H9 (cell line): ENCODE data around the gene LRRC53. TPM values are rescaled to one million over a fixed set of nuclear protein-coding genes. Genes with fewer than 3 reads are reported as not detected.

ENCODE experiments used
- DNase-seq: peaks from one replicate; pipeline ENCODE4 v3.0.0-alpha.2; 2017
- H2AFZ ChIP-seq: one replicate; pipeline ENCODE4 v1.6.1; 2013; ENCODE audit warnings: mild to moderate bottlenecking, low read length, control low read depth, moderate library complexity
- H2AK5ac ChIP-seq: 2 replicates; pipeline ENCODE4 v1.6.1; 2013; ENCODE audit warnings: low read length, control low read depth, mixed read lengths; ENCODE audit not compliant: insufficient read length
- H2BK120ac ChIP-seq: one replicate; pipeline ENCODE4 v1.6.1; 2013; ENCODE audit warnings: low read depth, mild to moderate bottlenecking, low read length, control low read depth, inconsistent platforms; ENCODE audit not compliant: poor library complexity, severe bottlenecking
- H2BK12ac ChIP-seq: 2 replicates; pipeline ENCODE4 v1.6.1; 2013; ENCODE audit warnings: low read length, control low read depth, mixed read lengths, low read depth; ENCODE audit not compliant: insufficient read length
- H2BK15ac ChIP-seq: 2 replicates; pipeline ENCODE4 v1.6.1; 2013; ENCODE audit warnings: low read depth, low read length, control low read depth
- H2BK20ac ChIP-seq: one replicate; pipeline ENCODE4 v1.6.1; 2013; ENCODE audit warnings: low read depth, mild to moderate bottlenecking, low read length, control low read depth, inconsistent platforms; ENCODE audit not compliant: poor library complexity, severe bottlenecking
- H2BK5ac ChIP-seq: 2 replicates; pipeline ENCODE4 v1.6.1; 2013; ENCODE audit warnings: low read length, control low read depth, mixed read lengths; ENCODE audit not compliant: insufficient read length
- H3K14ac ChIP-seq: 2 replicates; pipeline ENCODE4 v1.6.1; 2013; ENCODE audit warnings: low read length, control low read depth; ENCODE audit not compliant: insufficient read depth
- H3K18ac ChIP-seq: 2 replicates; pipeline ENCODE4 v1.6.1; 2013; ENCODE audit warnings: low read depth, mild to moderate bottlenecking, mixed read lengths, low read length, control low read depth; ENCODE audit not compliant: insufficient read length
- H3K23ac ChIP-seq: 2 replicates; pipeline ENCODE4 v1.6.1; 2013; ENCODE audit warnings: low read length, control low read depth, mixed read lengths, low read depth; ENCODE audit not compliant: insufficient read length
- H3K23me2 ChIP-seq: 2 replicates; pipeline ENCODE4 v1.6.1; 2013; ENCODE audit warnings: low read depth, mild to moderate bottlenecking, mixed read lengths, low read length, control low read depth; ENCODE audit not compliant: insufficient read length, poor library complexity, severe bottlenecking
- H3K27ac ChIP-seq: 2 replicates; pipeline ENCODE4 v1.5.1; 2013; ENCODE audit warnings: low read length, control low read depth, mixed read lengths, low read depth; ENCODE audit not compliant: insufficient read length
- H3K27me3 ChIP-seq: 2 replicates; pipeline ENCODE4 v1.6.1; 2013; ENCODE audit warnings: low read length, control low read depth, inconsistent platforms; ENCODE audit not compliant: insufficient read depth
- H3K4ac ChIP-seq: 2 replicates; pipeline ENCODE4 v1.6.1; 2013; ENCODE audit warnings: low read depth, mild to moderate bottlenecking, control low read depth, inconsistent platforms, low read length, moderate library complexity
- H3K4me1 ChIP-seq: 2 replicates; pipeline ENCODE4 v1.6.1; 2013; ENCODE audit warnings: low read length, control low read depth, inconsistent platforms; ENCODE audit not compliant: insufficient read depth
- H3K4me2 ChIP-seq: 2 replicates; pipeline ENCODE4 v1.6.1; 2013; ENCODE audit warnings: low read length, control low read depth, mixed read lengths; ENCODE audit not compliant: insufficient read length, insufficient read depth
- H3K56ac ChIP-seq: 2 replicates; pipeline ENCODE4 v1.6.1; 2013; ENCODE audit warnings: low read depth, mild to moderate bottlenecking, mixed read lengths, low read length, control low read depth; ENCODE audit not compliant: insufficient read length
- H3K79me1 ChIP-seq: 2 replicates; pipeline ENCODE4 v1.6.1; 2013; ENCODE audit warnings: low read depth, mild to moderate bottlenecking, moderate library complexity, low read length, control low read depth, inconsistent platforms; ENCODE audit not compliant: insufficient read depth, poor library complexity, severe bottlenecking
- H3K79me2 ChIP-seq: 2 replicates; pipeline ENCODE4 v1.6.1; 2013; ENCODE audit warnings: low read length, control low read depth, inconsistent platforms; ENCODE audit not compliant: insufficient read depth
- H3K9ac ChIP-seq: 2 replicates; pipeline ENCODE4 v1.6.1; 2013; ENCODE audit warnings: low read length, control low read depth, mixed read lengths; ENCODE audit not compliant: insufficient read length; ENCODE audit errors: extremely low read depth
- H3K9me3 ChIP-seq: one replicate; pipeline ENCODE4 v1.6.1; 2013; ENCODE audit warnings: low read depth, low read length, inconsistent platforms; ENCODE audit not compliant: control insufficient read depth
- H3T11ph ChIP-seq: one replicate; pipeline ENCODE4 v1.6.1; 2013; ENCODE audit warnings: mild to moderate bottlenecking, low read length, control low read depth, inconsistent platforms
- H4K20me1 ChIP-seq: one replicate; pipeline ENCODE4 v1.6.1; 2013; ENCODE audit not compliant: control insufficient read depth, insufficient read length, insufficient read depth
- H4K5ac ChIP-seq: 2 replicates; pipeline ENCODE4 v1.6.1; 2013; ENCODE audit warnings: low read depth, mild to moderate bottlenecking, mixed read lengths, low read length, control low read depth; ENCODE audit not compliant: insufficient read length
- H4K8ac ChIP-seq: replicated peaks from 2 replicates; pipeline ENCODE4 v1.6.1; 2013; ENCODE audit warnings: low read length, control low read depth, mixed read lengths, low read depth; ENCODE audit not compliant: insufficient read length
- H4K91ac ChIP-seq: 2 replicates; pipeline ENCODE4 v1.6.1; 2013; ENCODE audit warnings: low read depth, mild to moderate bottlenecking, moderate library complexity, mixed read lengths, low read length, control low read depth; ENCODE audit not compliant: insufficient read length
- H3K27ac Mint-ChIP-seq, 3 experiments: 2 replicates in 2 of 3; 3 replicates in 1 of 3; pipeline ENCODE4 v1.8.0; 2020 to 2021; ENCODE audit warnings: mixed read lengths in 3 of 3, mild to moderate bottlenecking in 1 of 3, moderate library complexity in 1 of 3
- H3K27me3 Mint-ChIP-seq: 2 replicates; pipeline ENCODE4 v1.8.0; 2021; ENCODE audit warnings: low read depth, mild to moderate bottlenecking, moderate library complexity, mixed read lengths
- H3K36me3 Mint-ChIP-seq, 3 experiments: 2 replicates in 2 of 3; 3 replicates in 1 of 3; pipeline ENCODE4 v1.8.0; 2020 to 2021; ENCODE audit warnings: low read depth in 3 of 3, mixed read lengths in 3 of 3; ENCODE audit not compliant: insufficient read depth in 1 of 3
- H3K4me1 Mint-ChIP-seq, 2 experiments: 2 replicates each; pipeline ENCODE4 v1.8.0; 2020; ENCODE audit warnings: mixed read lengths in 2 of 2
- H3K4me3 Mint-ChIP-seq, 2 experiments: 2 replicates in 1 of 2; 3 replicates in 1 of 2; pipeline ENCODE4 v1.8.0; 2020 to 2021; ENCODE audit warnings: mild to moderate bottlenecking in 2 of 2, mixed read lengths in 2 of 2, moderate library complexity in 1 of 2
- H3K9me3 Mint-ChIP-seq, 2 experiments: 2 replicates in 1 of 2; 3 replicates in 1 of 2; pipeline ENCODE4 v1.8.0; 2020; ENCODE audit warnings: mild to moderate bottlenecking in 2 of 2, mixed read lengths in 2 of 2, moderate library complexity in 1 of 2
- CTCF ChIP-seq: fragments of 200-600 bp; sonication (generic); conservative IDR thresholded peaks from 3 replicates; pipeline ENCODE4 v1.8.0; 2021; ENCODE audit warnings: antibody characterized with exemption, mild to moderate bottlenecking
- WGBS: extraction: QIAGEN DNeasy Blood & Tissue Kit; methylation state at CpG from one replicate; pipeline ENCODE4 v1.1.7; 2013; ENCODE audit warnings: missing lambda C conversion rate, low lambda C conversion rate, mixed read lengths; ENCODE audit not compliant: insufficient read length; ENCODE audit errors: extremely low coverage; 5-methylcytosine and 5-hydroxymethylcytosine counted together
- total RNA-seq: library from RNA; stranded (reverse); gene quantifications from 2 replicates; pipeline ENCODE4 v1.2.1, GENCODE V29; 2021

Gene LRRC53
- total RNA-seq, 1 experiment from 2014 or later: not detected

GRCh38 chr1:74437035-74437434 is 75.4 kb downstream of the LRRC53 start:
- no peak overlapping the region for H4K5ac ChIP-seq
- H3K27ac ChIP-seq: no peak overlapping the region
- no peak overlapping the region for H3K9ac ChIP-seq
- no peak overlapping the region for H3K14ac ChIP-seq
- H2BK12ac ChIP-seq: no peak overlapping the region
- no peaks in the 10 kb centered on the region for H3K23me2 ChIP-seq
- H3K18ac ChIP-seq: no peak overlapping the region
- H3K9me3 ChIP-seq: no peaks in the 10 kb centered on the region
- no peak overlapping the region for H3K4ac ChIP-seq
- H3K4me1 ChIP-seq: no peaks in the 10 kb centered on the region
- H3K56ac ChIP-seq: no peak overlapping the region
- Mint-ChIP-seq H3K4me1 (no peaks in the 10 kb centered on the region), H3K36me3 (no peaks in the 10 kb centered on the region), H3K4me3 (no peak overlapping the region), H3K9me3 (no peaks in the 10 kb centered on the region), H3K27me3 (no peaks in the 10 kb centered on the region; the same call in none of the 2 replicates), H3K27ac (no peak overlapping the region)
- H4K91ac ChIP-seq: no peak overlapping the region
- no peak overlapping the region for H3T11ph ChIP-seq
- H2BK5ac ChIP-seq: no peak overlapping the region
- H2AK5ac ChIP-seq: no peak overlapping the region
- no peak for TF ChIP-seq CTCF
- no peak overlapping the region for H2BK15ac ChIP-seq
- H4K20me1 ChIP-seq: no peaks in the 10 kb centered on the region
- no peak for DNase-seq
- H3K79me1 ChIP-seq: no peaks in the 10 kb centered on the region
- H3K27me3 ChIP-seq: no peaks in the 10 kb centered on the region
- no peak overlapping the region for H2BK120ac ChIP-seq
- H3K79me2 ChIP-seq: no peaks in the 10 kb centered on the region
- no peak overlapping the region for H4K8ac ChIP-seq
- H2AFZ ChIP-seq: no peak overlapping the region
- no peak overlapping the region for H3K23ac ChIP-seq
- no peak overlapping the region for H2BK20ac ChIP-seq
- H3K4me2 ChIP-seq: no peak overlapping the region
- WGBS: no CpG with 5 or more reads among the region's 1 CpG
